Gastrocnemius medialis (tissue), 4 donors: Measurements from ENCODE around the gene EXOC3L2.

Experiments used
- POLR2A ChIP-seq, 2 donors: fragments of 450-650 bp; IDR thresholded peaks; one replicate each; pipeline ENCODE4 v1.6.1; 2017; ENCODE audit warnings: antibody characterized with exemption in 2 of 2, mild to moderate bottlenecking in 2 of 2, moderate library complexity in 2 of 2
- TF ChIP-seq, protein P1 (sequence below), 5 experiments: fragments of 450-650 bp in 3 of 5; fragments of 200-600 bp in 2 of 5; sonication (generic) in 2 of 5; IDR thresholded peaks in 4 of 5; conservative IDR thresholded peaks in 1 of 5; 1 replicate in 4 of 5; 2 replicates in 1 of 5; pipeline ENCODE4 v1.5.1; 2016 to 2019; ENCODE audit warnings: antibody characterized with exemption in 5 of 5, mild to moderate bottlenecking in 3 of 5, moderate library complexity in 3 of 5

DNA sequence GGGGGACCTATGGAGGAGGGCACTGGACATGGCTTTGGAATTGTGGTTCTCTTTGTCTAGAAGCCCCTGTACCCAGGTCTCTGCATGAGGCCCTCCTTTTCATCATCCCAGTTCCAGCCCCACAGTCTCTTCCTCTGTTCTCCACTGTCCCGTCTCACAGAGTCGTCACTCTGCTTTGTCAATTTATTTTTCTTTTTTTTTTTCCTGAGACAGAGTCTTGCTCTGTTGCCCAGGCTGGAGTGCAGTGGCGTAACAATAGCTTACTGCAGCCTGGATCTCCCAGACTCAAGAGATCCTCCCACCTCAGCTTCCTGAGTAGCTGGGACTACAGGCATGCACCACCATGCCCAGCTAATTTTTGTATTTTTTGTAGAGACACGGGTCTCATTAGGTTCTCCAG lies 619 bp upstream of the EXOC3L2 start:
- TF ChIP-seq, protein P1, sequence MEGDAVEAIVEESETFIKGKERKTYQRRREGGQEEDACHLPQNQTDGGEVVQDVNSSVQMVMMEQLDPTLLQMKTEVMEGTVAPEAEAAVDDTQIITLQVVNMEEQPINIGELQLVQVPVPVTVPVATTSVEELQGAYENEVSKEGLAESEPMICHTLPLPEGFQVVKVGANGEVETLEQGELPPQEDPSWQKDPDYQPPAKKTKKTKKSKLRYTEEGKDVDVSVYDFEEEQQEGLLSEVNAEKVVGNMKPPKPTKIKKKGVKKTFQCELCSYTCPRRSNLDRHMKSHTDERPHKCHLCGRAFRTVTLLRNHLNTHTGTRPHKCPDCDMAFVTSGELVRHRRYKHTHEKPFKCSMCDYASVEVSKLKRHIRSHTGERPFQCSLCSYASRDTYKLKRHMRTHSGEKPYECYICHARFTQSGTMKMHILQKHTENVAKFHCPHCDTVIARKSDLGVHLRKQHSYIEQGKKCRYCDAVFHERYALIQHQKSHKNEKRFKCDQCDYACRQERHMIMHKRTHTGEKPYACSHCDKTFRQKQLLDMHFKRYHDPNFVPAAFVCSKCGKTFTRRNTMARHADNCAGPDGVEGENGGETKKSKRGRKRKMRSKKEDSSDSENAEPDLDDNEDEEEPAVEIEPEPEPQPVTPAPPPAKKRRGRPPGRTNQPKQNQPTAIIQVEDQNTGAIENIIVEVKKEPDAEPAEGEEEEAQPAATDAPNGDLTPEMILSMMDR (IDR thresholded peaks at IDR 0.05 in 4 of 5, conservative IDR thresholded peaks at IDR 0.05 in 1 of 5): no peak
- no peak for TF ChIP-seq POLR2A (IDR thresholded peaks at IDR 0.05)
